GM21786 (cell line): ENCODE results near the gene AFMID.

Experiments used
- ATAC-seq: cut with Tn5 transposase; IDR thresholded peaks from one replicate; pipeline ENCODE4 v1.9.1; 2021; ENCODE audit not compliant: unreplicated experiment

AFMID gene

GRCh38 chr17:78176548-78177025, 10.6 kb upstream of the AFMID start:
- ATAC-seq, result no peak

DNA sequence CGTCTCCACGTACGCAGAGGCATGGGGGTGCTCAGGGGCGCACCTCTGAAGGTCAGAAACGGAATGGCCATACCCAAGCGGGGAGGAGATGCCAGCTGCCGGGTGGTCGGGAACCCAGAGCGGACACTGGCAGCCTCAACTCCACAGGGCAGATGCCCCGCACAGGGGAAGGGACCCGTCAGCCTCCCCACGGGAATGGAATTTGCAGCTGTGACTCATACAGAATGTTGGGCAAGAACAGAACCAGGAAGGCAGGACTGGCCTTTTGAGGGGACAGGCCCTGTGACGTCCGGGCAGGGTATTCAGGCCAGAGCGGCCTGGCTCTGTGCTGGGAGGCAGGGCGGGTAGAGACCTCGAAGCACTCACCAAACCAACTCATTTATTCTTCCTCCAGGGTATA, 7.8 kb upstream of the AFMID start:
- no peak for ATAC-seq

DNA sequence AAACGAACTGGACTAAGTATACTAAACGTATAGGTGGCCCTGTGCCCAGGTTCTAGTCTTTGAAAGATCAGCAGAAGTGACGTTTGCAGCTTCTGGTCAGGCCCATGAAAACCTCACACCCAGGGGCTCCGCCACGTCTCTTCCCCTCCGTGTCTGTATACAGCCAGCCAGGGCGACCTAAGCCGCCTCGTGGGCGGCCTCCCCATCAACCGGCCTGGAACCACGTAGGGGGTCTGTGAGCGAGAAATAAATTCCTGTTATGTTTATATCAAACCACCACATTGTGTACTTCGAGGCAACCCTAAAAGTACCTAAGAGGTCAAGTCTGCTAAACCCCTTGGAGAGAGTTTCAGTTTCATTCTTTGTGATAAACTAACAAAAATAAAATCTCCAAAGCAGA, 7.1 kb upstream of the AFMID start:
- ATAC-seq, result no peak

GRCh38 chr17:78180508-78180907, 6.7 kb upstream of the AFMID start:
- ATAC-seq, result no peak

GRCh38 chr17:78182504-78182903, 4.7 kb upstream of the AFMID start:
- ATAC-seq, result no peak

DNA sequence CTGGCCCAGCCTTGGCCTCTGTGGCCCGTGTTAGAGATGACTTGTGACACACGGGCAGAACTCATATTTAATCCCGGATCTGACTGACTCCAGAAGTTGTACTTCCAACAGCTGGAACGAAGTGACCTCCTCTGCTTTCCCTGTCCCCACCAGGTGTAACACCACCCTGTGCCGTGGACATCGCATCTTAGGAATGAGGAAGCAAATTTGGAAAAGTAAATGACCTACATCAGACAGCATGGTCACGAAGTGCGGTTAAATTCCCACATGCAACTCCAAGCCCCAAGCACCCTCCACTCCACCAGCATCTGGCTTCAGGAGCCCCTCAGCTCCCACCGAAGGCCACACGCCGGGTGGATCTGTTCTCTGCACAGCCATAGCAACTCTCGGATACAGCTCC, 3.2 kb upstream of the AFMID start:
- ATAC-seq, result no peak

GRCh38 chr17:78184351-78184750, 2.8 kb upstream of the AFMID start:
- no peak for ATAC-seq

GRCh38 chr17:78184868-78185267, 2.3 kb upstream of the AFMID start:
- no peak for ATAC-seq

- no peak for ATAC-seq
Observed at GRCh38 chr17:78185981-78186691, 1.0 kb upstream of the AFMID start.

DNA sequence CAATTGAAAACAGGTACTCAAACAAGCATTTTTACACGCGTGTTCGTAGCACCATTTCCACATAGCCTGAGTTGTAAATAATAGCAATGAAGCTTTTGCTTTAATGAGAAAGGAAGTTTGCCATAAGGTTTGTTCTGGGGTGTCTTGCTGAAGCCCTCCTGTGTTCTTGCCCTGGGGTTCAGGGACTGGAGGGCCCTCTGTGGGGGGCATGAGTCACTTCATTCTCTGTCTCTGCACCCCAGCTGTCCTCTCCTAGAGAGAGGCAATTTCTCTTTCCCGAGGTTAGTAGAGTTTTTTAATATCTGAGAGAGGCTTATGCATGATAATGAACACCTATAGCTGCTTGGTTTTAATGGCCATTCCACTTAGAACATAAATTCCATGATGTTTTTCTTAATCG, 9.6 kb downstream of the AFMID start:
- no peak for ATAC-seq

GRCh38 chr17:78197147-78197832, 10.1 kb downstream of the AFMID start:
- no peak for ATAC-seq

DNA sequence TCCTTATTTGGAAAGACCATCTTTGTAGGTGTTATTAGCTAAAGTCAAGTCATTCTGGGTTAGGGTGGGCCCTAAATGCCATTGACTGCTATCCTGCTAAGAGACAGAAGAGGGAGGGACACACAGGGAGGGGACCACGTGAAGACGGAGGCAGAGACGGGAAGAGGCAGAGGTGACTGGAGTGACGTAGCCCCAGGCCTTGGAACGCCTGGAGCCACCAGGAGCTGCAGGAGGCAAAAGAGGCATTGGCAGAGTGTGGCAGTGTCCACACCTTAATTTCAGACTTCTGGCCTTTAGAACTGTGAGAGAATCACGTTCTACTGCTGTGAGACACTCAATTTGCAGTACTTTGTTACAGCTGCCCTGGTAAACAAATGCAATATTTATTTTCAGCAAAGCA, 13.3 kb downstream of the AFMID start:
- no peak for ATAC-seq

DNA sequence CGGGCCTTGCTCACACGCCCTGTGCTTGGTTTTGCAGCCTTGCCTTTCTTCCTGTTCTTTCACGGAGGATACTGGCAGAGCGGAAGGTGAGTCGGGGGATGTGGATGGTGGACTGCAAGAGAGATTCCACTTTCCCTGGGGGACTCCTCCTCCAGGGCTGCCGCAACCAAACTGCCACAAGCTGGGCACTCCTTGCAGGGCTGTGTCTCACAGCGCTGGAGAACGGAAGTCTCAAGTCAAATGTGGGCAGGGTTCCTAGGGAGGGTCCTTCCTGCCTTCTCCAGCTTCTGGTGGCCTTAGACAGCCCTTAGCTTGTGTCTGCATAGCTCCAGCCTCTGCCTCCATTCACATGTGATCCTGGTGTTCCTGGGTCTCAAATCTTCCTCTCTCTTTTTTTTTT, 15.5 kb downstream of the AFMID start:
- no peak for ATAC-seq

GRCh38 chr17:78204387-78205123, 17.4 kb downstream of the AFMID start:
- no peak for ATAC-seq

- ATAC-seq, result no peak
Observed at GRCh38 chr17:78205124-78205775, 18.1 kb downstream of the AFMID start.

DNA sequence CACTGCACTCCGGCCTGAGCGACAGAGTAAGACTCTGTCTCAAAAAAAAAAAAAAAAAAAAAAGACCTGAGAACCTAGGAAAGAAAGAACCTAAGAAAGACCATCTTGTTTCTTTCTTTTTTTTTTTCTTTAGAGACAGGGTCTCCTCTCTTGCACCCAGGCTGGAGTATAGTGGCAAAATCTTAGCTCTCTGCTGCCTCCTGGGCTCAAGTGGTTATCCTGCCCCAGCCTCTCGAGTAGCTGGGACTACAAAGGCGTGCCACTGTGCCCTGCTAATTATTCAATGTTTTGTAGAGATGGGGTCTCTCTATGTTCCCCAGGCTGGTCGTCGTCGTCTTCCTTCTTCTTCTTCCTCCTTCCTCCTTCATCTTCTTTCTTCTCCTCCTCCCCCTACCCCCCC, 19.1 kb downstream of the AFMID start:
- no peak for ATAC-seq

DNA sequence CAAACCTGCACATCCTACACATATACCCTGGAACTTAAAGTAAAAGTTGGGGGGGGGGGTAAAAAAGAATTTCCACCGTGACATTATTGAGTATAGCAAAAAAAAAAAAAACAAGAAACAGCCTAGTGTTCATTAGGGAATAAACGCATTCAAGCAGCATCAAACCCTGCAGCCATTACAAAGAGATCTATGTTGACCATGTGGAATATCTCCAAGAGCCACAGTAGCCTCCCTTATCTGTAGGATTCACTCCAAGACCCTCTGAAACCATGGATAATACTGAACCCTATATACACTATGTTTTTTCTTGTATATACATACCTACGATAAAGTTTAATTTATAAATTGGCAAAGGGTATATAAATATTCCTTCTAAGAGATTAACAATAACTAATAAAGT, 21.3 kb downstream of the AFMID start:
- no peak for ATAC-seq

GRCh38 chr17:78210111-78210510, 22.9 kb downstream of the AFMID start:
- ATAC-seq, result no peak

GRCh38 chr17:78211032-78211431, 23.9 kb downstream of the AFMID start:
- no peak for ATAC-seq

DNA sequence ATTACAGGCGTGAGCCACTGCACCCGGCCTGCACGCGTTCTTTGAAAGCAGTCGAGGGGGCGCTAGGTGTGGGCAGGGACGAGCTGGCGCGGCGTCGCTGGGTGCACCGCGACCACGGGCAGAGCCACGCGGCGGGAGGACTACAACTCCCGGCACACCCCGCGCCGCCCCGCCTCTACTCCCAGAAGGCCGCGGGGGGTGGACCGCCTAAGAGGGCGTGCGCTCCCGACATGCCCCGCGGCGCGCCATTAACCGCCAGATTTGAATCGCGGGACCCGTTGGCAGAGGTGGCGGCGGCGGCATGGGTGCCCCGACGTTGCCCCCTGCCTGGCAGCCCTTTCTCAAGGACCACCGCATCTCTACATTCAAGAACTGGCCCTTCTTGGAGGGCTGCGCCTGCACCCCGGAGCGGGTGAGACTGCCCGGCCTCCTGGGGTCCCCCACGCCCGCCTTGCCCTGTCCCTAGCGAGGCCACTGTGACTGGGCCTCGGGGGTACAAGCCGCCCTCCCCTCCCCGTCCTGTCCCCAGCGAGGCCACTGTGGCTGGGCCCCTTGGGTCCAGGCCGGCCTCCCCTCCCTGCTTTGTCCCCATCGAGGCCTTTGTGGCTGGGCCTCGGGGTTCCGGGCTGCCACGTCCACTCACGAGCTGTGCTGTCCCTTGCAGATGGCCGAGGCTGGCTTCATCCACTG, 27.0 kb downstream of the AFMID start, which contains the start of gene BIRC5:
Gene BIRC5 (plus strand): TSS at position 238 of the 690 bp plus-strand sequence. CDS start 64 bp downstream, at position 302.
- ATAC-seq, result no peak

GRCh38 chr17:78214706-78215061, 27.5 kb downstream of the AFMID start:
- ATAC-seq, result no peak
